Stomach (tissue), 9 donors: ENCODE measurements around the gene DLG2. TPM values are rescaled to one million over a fixed set of nuclear protein-coding genes. Genes with fewer than 3 reads are reported as not detected.
"Not testable (repeated sequence)": the region's sequence is repeated elsewhere in the genome, so short reads cannot be mapped to it uniquely, and the experiment has no call there.

ENCODE experiments used
- DNase-seq, 2 donors: peaks; one replicate each; pipeline versions ENCODE4 v3.0.0 to v3.0.0-alpha.2; 2013 to 2019
- H3K27ac ChIP-seq, 5 donors: fragments of 200-600 bp in 4 of 5; sonication (generic) in 4 of 5; one replicate each; pipeline ENCODE4 v1.5.1; 2013 to 2019; ENCODE audit warnings: mild to moderate bottlenecking in 1 of 5, moderate library complexity in 1 of 5
- H3K27me3 ChIP-seq, 3 donors: fragments of 200-600 bp; sonication (generic); one replicate each; pipeline ENCODE4 v1.5.1; 2017 to 2019; ENCODE audit warnings: mixed run types in 1 of 3
- H3K36me3 ChIP-seq, 4 donors: fragments of 200-600 bp; sonication (generic); 1 replicate in 3 of 4; 2 replicates in 1 of 4; pipeline ENCODE4 v1.5.1; 2016 to 2019
- H3K4me1 ChIP-seq, 4 donors: fragments of 200-600 bp; sonication (generic); one replicate each; pipeline ENCODE4 v1.5.1; 2016 to 2019
- H3K4me3 ChIP-seq, 4 donors: fragments of 200-600 bp; sonication (generic) in 3 of 4; one replicate each; pipeline ENCODE4 v1.5.1; 2016 to 2019; ENCODE audit warnings: mild to moderate bottlenecking in 1 of 4
- H3K9me3 ChIP-seq, 4 donors: fragments of 200-600 bp; sonication (generic); one replicate each; pipeline ENCODE4 v1.5.1; 2016 to 2019
- CTCF ChIP-seq, 7 experiments: fragments of 450-650 bp in 4 of 7; fragments of 200-600 bp in 3 of 7; sonication (generic) in 3 of 7; IDR thresholded peaks; one replicate each; pipeline ENCODE4 v1.5.1; 2016 to 2019; ENCODE audit warnings: antibody characterized with exemption in 7 of 7, control low read depth in 2 of 7, mild to moderate bottlenecking in 1 of 7
- EP300 ChIP-seq: sonication (generic); formaldehyde crosslinking; IDR thresholded peaks from one replicate; pipeline ENCODE4 v1.6.1; 2017; ENCODE audit warnings: antibody characterized with exemption
- POLR2A ChIP-seq, 4 donors: fragments of 450-650 bp; IDR thresholded peaks; one replicate each; pipeline ENCODE4 v1.6.1; 2016; ENCODE audit warnings: antibody characterized with exemption in 4 of 4, control low read depth in 2 of 4, mild to moderate bottlenecking in 1 of 4, moderate library complexity in 1 of 4
- POLR2AphosphoS5 ChIP-seq, 3 donors: sonication (generic); formaldehyde crosslinking; IDR thresholded peaks; one replicate each; pipeline ENCODE4 v1.6.1; 2016; ENCODE audit warnings: antibody characterized with exemption in 3 of 3
- WGBS, 5 donors: extraction: QIAGEN DNeasy Blood & Tissue Kit in 3 of 5; methylation state at CpG; one replicate each; pipeline versions ENCODE4 v1.1.5 to v1.1.7; 2013 to 2018; 5-methylcytosine and 5-hydroxymethylcytosine counted together
- intact Hi-C: fragments of 100-400 bp; cut with DNase I; formaldehyde crosslinking; loops from one replicate; pipeline ENCODE4 v1.15.1; 2023; ENCODE audit warnings: low total_unique reads
- polyA plus RNA-seq, 3 donors: library from polyadenylated mRNA; stranded (reverse); fragments of 200-250 nt; gene quantifications; one replicate each; pipeline ENCODE4 v1.2.3, GENCODE V29; 2013
- total RNA-seq, 5 donors: library from RNA; depleted of rRNA; stranded (reverse); fragments of >200 nt; gene quantifications; one replicate each; pipeline versions ENCODE4 v1.1.0 to v1.2.3, GENCODE V29; 2014 to 2016
- donor health status: healthy with polysubstance abuse.
- donor health status: Bipolar disorder and iron deficiency.
- donor health status: healthy.

DLG2 gene
- total and polyA plus RNA-seq, 8 donors: 1.3 to 19.1 (median 3.5) TPM

GRCh38 chr11:83601914-83602527 is 2025.1 kb downstream of the DLG2 start:
- no peak overlapping the region for H3K27ac ChIP-seq
- H3K27me3 ChIP-seq: no peaks in the 10 kb centered on the region
- no peaks in the 10 kb centered on the region for H3K4me1 ChIP-seq
- DNase-seq: no peak
- no peaks in the 10 kb centered on the region for H3K36me3 ChIP-seq
- H3K4me3 ChIP-seq: no peak overlapping the region
- intact Hi-C loops: no loop called here
- 76 to 84% (median 82%) methylated on average over 5 of the region's 5 CpGs for WGBS, 5 donors
- TF ChIP-seq POLR2A (IDR thresholded peaks at IDR 0.05) (no peak), POLR2AphosphoS5 (IDR thresholded peaks at IDR 0.05) (no peak), CTCF (IDR thresholded peaks at IDR 0.05) (no peak), EP300 (no peak)
- no peaks in the 10 kb centered on the region for H3K9me3 ChIP-seq

GRCh38 chr11:83601201-83601913 is 2025.8 kb downstream of the DLG2 start:
- H3K4me1 ChIP-seq: no peaks in the 10 kb centered on the region
- no peak overlapping the region for H3K27ac ChIP-seq
- H3K9me3 ChIP-seq: no peaks in the 10 kb centered on the region
- H3K4me3 ChIP-seq: no peak overlapping the region
- no peak for DNase-seq
- intact Hi-C loops: no loop called here
- no peaks in the 10 kb centered on the region for H3K27me3 ChIP-seq
- no peaks in the 10 kb centered on the region for H3K36me3 ChIP-seq
- 86 to 95% (median 92%) methylated on average over 11 of the region's 11 CpGs for WGBS, 5 donors
- TF ChIP-seq POLR2A (IDR thresholded peaks at IDR 0.05) (no peak), EP300 (no peak), CTCF (IDR thresholded peaks at IDR 0.05) (no peak)

GRCh38 chr11:83600661-83601060 is 2026.5 kb downstream of the DLG2 start:
- no peak for TF ChIP-seq POLR2AphosphoS5 (IDR thresholded peaks at IDR 0.05)
- TF ChIP-seq CTCF (IDR thresholded peaks at IDR 0.05): no peak
- no peak for TF ChIP-seq EP300
- no peak for TF ChIP-seq POLR2A (IDR thresholded peaks at IDR 0.05)
- Histone ChIP-seq H3K36me3 (no peaks in the 10 kb centered on the region), H3K4me3 (no peak overlapping the region), H3K9me3 (no peaks in the 10 kb centered on the region), H3K27me3 (no peaks in the 10 kb centered on the region), H3K27ac (no peak overlapping the region), H3K4me1 (no peaks in the 10 kb centered on the region)
- DNase-seq: no peak
- intact Hi-C loops: no loop called here
- 55 to 83% (median 68%) methylated on average over 1 of the region's 1 CpG for WGBS, 5 donors

GRCh38 chr11:83599066-83599465 is 2028.1 kb downstream of the DLG2 start:
- Histone ChIP-seq H3K4me3 (no peak overlapping the region), H3K9me3 (no peaks in the 10 kb centered on the region), H3K27ac (no peak overlapping the region), H3K27me3 (no peaks in the 10 kb centered on the region), H3K4me1 (no peaks in the 10 kb centered on the region), H3K36me3 (no peaks in the 10 kb centered on the region)
- DNase-seq: no peak
- TF ChIP-seq POLR2A (IDR thresholded peaks at IDR 0.05) (no peak), EP300 (no peak), CTCF (IDR thresholded peaks at IDR 0.05) (no peak), POLR2AphosphoS5 (IDR thresholded peaks at IDR 0.05) (no peak)
- intact Hi-C loops: no loop called here
- 66 to 82% (median 74%) methylated on average over 3 of the region's 3 CpGs for WGBS, 5 donors

- intact Hi-C loops, H3K9me3 ChIP-seq, H3K4me1 ChIP-seq, H3K36me3 ChIP-seq, DNase-seq, H3K27me3 ChIP-seq, H3K27ac ChIP-seq: not testable (repeated sequence)
- WGBS, 5 donors: 41 to 55% (median 46%) methylated on average over 9 to 14 of the region's 14 CpGs
- peak overlapping the region in 1 of 4 donors; percentile 3 for H3K4me3 ChIP-seq
Observed at GRCh38 chr11:83587797-83588196, 2039.3 kb downstream of the DLG2 start.
